Transverse colon (tissue), 4 donors: ENCODE measurements around the gene NYNRIN. TPM values are rescaled to one million over a fixed set of nuclear protein-coding genes. Genes with fewer than 3 reads are reported as not detected.

Source experiments
- DNase-seq: peaks from one replicate; pipeline ENCODE4 v3.0.0-alpha.2; 2019
- H3K27ac ChIP-seq, 4 donors: fragments of 200-600 bp; sonication (generic); 2 replicates each; pipeline ENCODE4 v1.5.1; 2016 to 2018; ENCODE audit warnings: inconsistent platforms in 4 of 4
- H3K27me3 ChIP-seq: fragments of 200-600 bp; sonication (generic); 2 replicates; pipeline ENCODE4 v1.5.1; 2017; ENCODE audit warnings: inconsistent platforms
- H3K36me3 ChIP-seq, 4 donors: fragments of 200-600 bp; sonication (generic); 2 replicates each; pipeline ENCODE4 v1.5.1; 2017 to 2019; ENCODE audit warnings: inconsistent platforms in 4 of 4
- H3K4me1 ChIP-seq, 4 donors: fragments of 200-600 bp; sonication (generic); 2 replicates each; pipeline ENCODE4 v1.5.1; 2017 to 2020; ENCODE audit warnings: inconsistent platforms in 4 of 4
- H3K4me3 ChIP-seq, 4 donors: fragments of 200-600 bp; sonication (generic); 1 replicate in 1 of 4; 2 replicates in 3 of 4; pipeline versions ENCODE4 v1.5.1 to v1.6.1; 2017 to 2019; ENCODE audit warnings: inconsistent platforms in 4 of 4
- H3K9me3 ChIP-seq, 2 donors: fragments of 200-600 bp; sonication (generic); 2 replicates each; pipeline ENCODE4 v1.5.1; 2017 to 2019; ENCODE audit warnings: inconsistent platforms in 2 of 2
- EP300 ChIP-seq: sonication (generic); formaldehyde crosslinking; IDR thresholded peaks from one replicate; pipeline ENCODE4 v1.6.1; 2017; ENCODE audit warnings: antibody characterized with exemption, low read depth
- POLR2A ChIP-seq: fragments of 450-650 bp; IDR thresholded peaks from one replicate; pipeline ENCODE4 v1.6.1; 2016; ENCODE audit warnings: antibody characterized with exemption, mild to moderate bottlenecking, moderate library complexity
- POLR2AphosphoS5 ChIP-seq, 3 donors: sonication (generic); formaldehyde crosslinking; IDR thresholded peaks; one replicate each; pipeline ENCODE4 v1.6.1; 2016; ENCODE audit warnings: antibody characterized with exemption in 3 of 3
- WGBS, 2 donors: methylation state at CpG; one replicate each; pipeline ENCODE4 v1.1.5; 2018; ENCODE audit warnings: low coverage in 1 of 2; 5-methylcytosine and 5-hydroxymethylcytosine counted together
- in situ Hi-C, 4 donors: fragments of 200-750 bp; cut with MboI; loops; one replicate each; pipeline versions ENCODE4 v1.15.0 to v1.15.1; 2017; ENCODE audit warnings: low sequenced_read_pairs in 3 of 4, low pct_ligation_motif_present in 1 of 4, low pct_unique_long_range_greater_than_20kb in 1 of 4
- intact Hi-C: fragments of 100-400 bp; cut with DNase I; formaldehyde crosslinking; loops from one replicate; pipeline ENCODE4 v1.15.1; 2023; ENCODE audit warnings: low total_unique reads
- total RNA-seq, 4 donors: library from RNA; depleted of rRNA; stranded (reverse); fragments of >200 nt; gene quantifications; one replicate each; pipeline ENCODE4 v1.1.0, GENCODE V29; 2016
- TF ChIP-seq, protein P1 (sequence below), 5 experiments: fragments of 200-600 bp in 3 of 5; fragments of 450-650 bp in 2 of 5; sonication (generic) in 3 of 5; IDR thresholded peaks; 1 replicate in 2 of 5; 2 replicates in 3 of 5; pipeline ENCODE4 v1.5.1; 2016 to 2017; ENCODE audit warnings: antibody characterized with exemption in 5 of 5, inconsistent platforms in 3 of 5, mild to moderate bottlenecking in 2 of 5, moderate library complexity in 1 of 5

NYNRIN gene
- total RNA-seq, 4 donors from 2014 or later, result 2.6 to 11.4 (median 9.0) TPM

DNA sequence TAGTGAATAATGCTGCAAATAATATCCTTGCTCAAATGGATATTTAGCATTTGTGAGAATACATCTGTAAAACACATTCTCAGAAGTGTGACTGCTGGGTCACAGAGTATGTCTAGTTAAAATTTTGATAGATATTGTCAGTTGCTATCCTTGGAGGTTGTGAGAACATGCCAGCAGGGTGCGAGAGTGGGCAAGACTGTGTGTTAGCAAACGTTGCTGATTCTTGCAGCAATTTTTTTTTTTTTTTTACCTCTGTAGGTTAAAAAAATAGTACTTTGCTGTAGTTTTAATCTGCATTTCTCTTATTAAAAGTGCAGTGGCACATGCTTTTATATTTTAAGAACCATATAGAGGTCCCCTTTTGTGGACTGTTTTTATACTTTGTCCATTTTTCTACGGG is 4.5 kb upstream of the NYNRIN start:
- Histone ChIP-seq H3K27me3 (no peaks in the 10 kb centered on the region), H3K4me1 (peaks cover 0 to 27% (median 12%) of the 10 kb centered on the region in 4 donors), H3K4me3 (no peak overlapping the region), H3K9me3 (no peaks in the 10 kb centered on the region), H3K27ac (no peak overlapping the region), H3K36me3 (no peaks in the 10 kb centered on the region)
- intact Hi-C loops, result no loop called here
- TF ChIP-seq EP300 (no peak), POLR2A (no peak), POLR2AphosphoS5 (IDR thresholded peaks at IDR 0.05) (no peak)
- TF ChIP-seq, protein P1, sequence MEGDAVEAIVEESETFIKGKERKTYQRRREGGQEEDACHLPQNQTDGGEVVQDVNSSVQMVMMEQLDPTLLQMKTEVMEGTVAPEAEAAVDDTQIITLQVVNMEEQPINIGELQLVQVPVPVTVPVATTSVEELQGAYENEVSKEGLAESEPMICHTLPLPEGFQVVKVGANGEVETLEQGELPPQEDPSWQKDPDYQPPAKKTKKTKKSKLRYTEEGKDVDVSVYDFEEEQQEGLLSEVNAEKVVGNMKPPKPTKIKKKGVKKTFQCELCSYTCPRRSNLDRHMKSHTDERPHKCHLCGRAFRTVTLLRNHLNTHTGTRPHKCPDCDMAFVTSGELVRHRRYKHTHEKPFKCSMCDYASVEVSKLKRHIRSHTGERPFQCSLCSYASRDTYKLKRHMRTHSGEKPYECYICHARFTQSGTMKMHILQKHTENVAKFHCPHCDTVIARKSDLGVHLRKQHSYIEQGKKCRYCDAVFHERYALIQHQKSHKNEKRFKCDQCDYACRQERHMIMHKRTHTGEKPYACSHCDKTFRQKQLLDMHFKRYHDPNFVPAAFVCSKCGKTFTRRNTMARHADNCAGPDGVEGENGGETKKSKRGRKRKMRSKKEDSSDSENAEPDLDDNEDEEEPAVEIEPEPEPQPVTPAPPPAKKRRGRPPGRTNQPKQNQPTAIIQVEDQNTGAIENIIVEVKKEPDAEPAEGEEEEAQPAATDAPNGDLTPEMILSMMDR (IDR thresholded peaks at IDR 0.05), result no peak
- DNase-seq, result no peak
- in situ Hi-C loops, result no loop called here
- 32 to 41% methylated on average over 3 of the region's 3 CpGs for WGBS, 2 donors

DNA sequence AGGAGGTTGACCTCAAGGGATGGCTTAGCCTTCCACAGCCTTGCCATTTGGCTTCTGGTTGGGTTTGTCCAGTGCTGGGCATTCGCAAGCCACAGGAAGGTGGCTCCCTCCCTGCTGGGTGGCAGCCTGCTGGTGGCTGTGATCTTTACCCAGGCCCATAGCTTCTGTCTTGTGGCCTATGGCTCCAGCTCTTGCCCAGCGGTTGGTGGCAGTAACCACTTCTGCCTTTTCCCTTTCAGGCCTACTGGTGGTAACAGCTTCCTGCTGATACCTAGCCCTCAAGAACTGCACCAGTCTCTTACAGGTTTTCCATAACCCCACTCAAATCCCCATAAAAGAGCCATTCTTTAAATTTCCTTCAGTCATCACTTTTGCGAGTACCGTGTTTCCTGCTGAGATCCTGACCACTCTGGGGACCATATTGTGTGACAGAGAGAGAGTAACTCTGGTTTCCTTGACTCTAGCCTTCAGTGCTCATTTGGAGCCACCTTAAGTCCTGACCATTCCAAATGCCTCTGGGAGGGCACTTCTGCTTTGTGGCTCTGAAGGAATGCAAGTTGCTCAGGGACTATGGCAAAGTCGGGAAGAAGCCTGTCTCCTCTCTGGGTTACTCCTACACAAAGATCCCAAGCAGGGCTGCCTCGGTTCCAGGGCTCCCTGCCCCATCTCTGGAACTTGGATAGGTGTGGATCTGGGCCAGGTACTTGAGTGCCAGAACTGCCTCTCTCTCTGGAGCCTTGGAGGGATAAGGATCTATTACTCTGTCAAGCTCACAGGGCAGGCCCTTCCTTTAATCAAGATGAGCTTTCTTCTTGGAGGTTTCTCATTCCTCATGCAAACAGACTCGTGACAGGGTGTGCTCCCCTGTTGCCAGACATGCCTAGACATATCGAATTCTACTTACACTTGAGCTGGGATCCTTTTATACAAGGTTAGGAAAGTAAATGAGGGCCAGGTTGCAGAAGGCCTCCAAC is 2.9 kb upstream of the NYNRIN start:
- Histone ChIP-seq H3K36me3 (no peaks in the 10 kb centered on the region), H3K9me3 (no peaks in the 10 kb centered on the region), H3K4me3 (no peak overlapping the region), H3K27me3 (no peaks in the 10 kb centered on the region), H3K4me1 (peaks cover 10 to 42% (median 23%) of the 10 kb centered on the region in 4 donors), H3K27ac (no peak overlapping the region)
- no peak for DNase-seq
- WGBS, 2 donors, result 64 to 65% methylated on average over 2 to 8 of the region's 8 CpGs
- intact Hi-C loops, result no loop called here
- no peak for TF ChIP-seq POLR2A
- TF ChIP-seq, protein P1 (IDR thresholded peaks at IDR 0.05), result no peak
- no peak for TF ChIP-seq EP300
- no peak for TF ChIP-seq POLR2AphosphoS5 (IDR thresholded peaks at IDR 0.05)
- in situ Hi-C loops, result no loop called here

DNA sequence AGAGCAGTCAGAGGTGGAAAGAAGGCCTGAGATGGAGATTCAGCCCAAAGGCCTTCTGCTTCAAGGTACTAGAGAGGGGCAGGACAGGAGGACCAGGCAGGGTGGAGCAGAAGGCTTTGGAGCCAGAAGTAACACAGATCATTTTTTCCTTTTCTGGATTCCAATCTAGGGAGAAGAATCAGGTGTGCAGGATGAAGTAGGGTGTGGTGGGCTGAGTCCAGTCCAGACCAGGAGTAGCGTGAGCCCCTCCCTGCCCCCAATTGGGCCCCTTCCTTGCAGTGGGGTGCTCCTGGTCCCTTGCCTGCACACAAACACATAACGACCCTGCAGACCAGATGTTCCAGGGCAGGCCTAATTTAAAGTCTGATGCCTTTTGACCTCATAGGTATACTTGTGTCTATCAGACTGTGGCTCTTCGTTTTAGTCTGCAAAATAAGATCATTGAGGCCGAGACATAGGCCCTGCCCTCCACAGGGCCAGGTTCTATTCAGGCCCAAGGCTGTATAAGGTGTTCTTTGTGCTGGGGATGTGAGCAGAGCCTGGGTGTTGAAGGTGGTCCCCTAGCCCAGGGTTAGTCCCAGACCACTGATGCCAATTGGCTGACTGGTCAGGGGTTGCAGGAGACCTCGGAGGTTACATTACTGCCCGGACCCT is 1.0 kb upstream of the NYNRIN start:
- 50% methylated on average over 6 of the region's 6 CpGs; no CpG with 5 or more reads in 1 of the 2 donors for WGBS, 2 donors
- in situ Hi-C loops, result no loop called here
- no peaks in the 10 kb centered on the region for H3K9me3 ChIP-seq
- H3K27ac ChIP-seq, result peak overlapping the region; percentile 74 to 84 (median 78)
- no peaks in the 10 kb centered on the region for H3K36me3 ChIP-seq
- no peaks in the 10 kb centered on the region for H3K27me3 ChIP-seq
- no peak for DNase-seq
- H3K4me1 ChIP-seq, result peaks cover 11 to 53% (median 31%) of the 10 kb centered on the region in 4 donors
- peak overlapping the region in 1 of 4 donors; percentile 69 for H3K4me3 ChIP-seq
- no peak for TF ChIP-seq POLR2A
- no peak for TF ChIP-seq POLR2AphosphoS5 (IDR thresholded peaks at IDR 0.05)
- TF ChIP-seq, protein P1 (IDR thresholded peaks at IDR 0.05), result no peak
- no peak for TF ChIP-seq EP300
- intact Hi-C loops, result no loop called here

DNA sequence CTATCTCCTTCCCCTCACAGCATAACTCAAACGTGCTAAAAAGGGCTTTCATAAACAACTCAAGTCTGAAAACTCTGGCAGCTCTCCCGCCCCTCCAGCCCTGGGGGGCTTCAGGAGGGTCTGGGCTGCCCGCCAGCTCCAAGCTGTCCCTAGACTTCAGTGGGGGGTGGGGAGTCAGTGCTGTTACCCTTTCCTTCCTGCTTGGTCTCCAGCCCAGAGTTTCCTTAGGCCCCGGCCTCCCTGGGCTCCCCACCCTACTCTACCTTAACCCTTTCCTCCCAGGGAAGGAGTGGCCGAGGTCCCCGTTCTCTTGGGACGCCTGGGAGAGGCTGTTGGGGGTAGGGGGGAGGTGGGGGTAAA is 530 bp upstream of the NYNRIN start:
- WGBS, 2 donors, result 25% methylated on average over 6 of the region's 7 CpGs; no CpG with 5 or more reads in 1 of the 2 donors

More for the DNA sequence above, 530 bp upstream of the NYNRIN start:
- peak overlapping the region; percentile 74 to 84 (median 78) for H3K27ac ChIP-seq
- in situ Hi-C loops, result no loop called here
- TF ChIP-seq POLR2A, result no peak
- no peaks in the 10 kb centered on the region for H3K27me3 ChIP-seq
- H3K4me1 ChIP-seq, result peaks cover 16 to 53% (median 32%) of the 10 kb centered on the region in 4 donors
- DNase-seq, result peak; percentile 48
- intact Hi-C loops, result no loop called here
- H3K9me3 ChIP-seq, result no peaks in the 10 kb centered on the region
- peak overlapping the region in 3 of 4 donors; percentile 52 to 69 (median 57) for H3K4me3 ChIP-seq
- H3K36me3 ChIP-seq, result no peaks in the 10 kb centered on the region
